NCI-H774 (cell line): ENCODE results near the gene GARIN5B.
"Not testable (repeated sequence)": the region's sequence is repeated elsewhere in the genome, so short reads cannot be mapped to it uniquely, and the experiment has no call there.

ENCODE experiments used
- DNase-seq: peaks from one replicate; lab custom pipeline; 2025; lab: John Stamatoyannopoulos, UW

GARIN5B gene

GRCh38 chr19:55362990-55363716 lies at the start of gene GARIN5B:
Gene GARIN5B, minus strand, starts transcription at chr19:55363260. Its CDS starts 194 bp downstream, at chr19:55363066.
- DNase-seq: no peak

GRCh38 chr19:55410168-55410567 lies 47.1 kb upstream of the GARIN5B start:
- DNase-seq: no peak

DNA sequence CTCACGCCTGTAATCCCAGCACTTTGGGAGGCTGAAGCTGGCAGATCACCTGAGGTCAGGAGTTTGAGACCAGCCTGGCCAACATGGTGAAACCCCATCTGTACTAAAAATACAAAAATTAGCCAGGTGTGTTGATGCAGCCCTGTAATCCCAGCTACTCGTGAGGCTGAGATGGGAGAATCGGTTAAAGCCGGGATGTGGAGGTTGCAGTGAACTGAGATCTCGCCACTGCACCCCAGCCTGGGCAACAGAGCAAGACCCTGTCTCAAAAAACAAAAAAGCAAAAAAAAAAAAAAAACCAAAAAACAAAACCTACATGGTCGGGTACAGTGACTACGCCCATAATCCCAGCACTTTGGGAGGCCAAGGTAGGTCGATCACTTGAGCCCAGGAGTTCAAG lies 46.1 kb upstream of the GARIN5B start:
- not testable (repeated sequence) for DNase-seq

DNA sequence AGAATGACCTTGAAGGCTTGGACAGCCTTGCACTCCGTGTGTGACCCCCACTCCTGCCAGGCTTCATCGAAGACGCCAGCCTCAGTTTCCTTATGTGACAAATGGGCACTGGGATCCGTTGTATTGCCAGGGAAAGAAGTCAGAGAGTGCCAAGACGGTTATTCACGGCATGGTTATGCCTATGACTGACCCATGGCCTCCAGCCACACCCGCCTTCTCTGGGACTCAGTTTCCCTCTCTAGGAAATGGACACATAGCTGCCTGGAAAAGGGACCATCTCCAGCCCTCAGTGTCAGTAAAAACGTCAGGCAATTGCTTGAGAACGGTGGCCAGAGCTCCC lies 45.4 kb upstream of the GARIN5B start:
- DNase-seq: no peak

- peak; percentile 99 for DNase-seq
Observed at GRCh38 chr19:55407800-55408532, 44.9 kb upstream of the GARIN5B start.

DNA sequence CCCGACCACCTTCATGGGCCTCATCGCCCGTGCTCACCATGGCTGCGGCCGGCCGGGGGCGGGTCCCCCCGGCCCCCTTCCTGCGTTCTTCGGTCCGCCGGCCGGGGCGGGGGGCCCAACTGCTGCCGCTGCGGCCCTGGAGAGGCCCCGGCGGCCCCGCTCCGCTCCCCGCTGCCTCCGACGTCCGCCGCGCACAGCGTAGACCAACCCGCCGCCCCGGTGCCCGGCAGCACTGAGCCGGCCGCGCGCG lies 44.4 kb upstream of the GARIN5B start, which contains the start of gene UBE2S:
Gene UBE2S (minus strand): TSS at position 239 of the 250 bp plus-strand sequence. CDS start 199 bp downstream, at position 40.
- not testable (repeated sequence) for DNase-seq

DNA sequence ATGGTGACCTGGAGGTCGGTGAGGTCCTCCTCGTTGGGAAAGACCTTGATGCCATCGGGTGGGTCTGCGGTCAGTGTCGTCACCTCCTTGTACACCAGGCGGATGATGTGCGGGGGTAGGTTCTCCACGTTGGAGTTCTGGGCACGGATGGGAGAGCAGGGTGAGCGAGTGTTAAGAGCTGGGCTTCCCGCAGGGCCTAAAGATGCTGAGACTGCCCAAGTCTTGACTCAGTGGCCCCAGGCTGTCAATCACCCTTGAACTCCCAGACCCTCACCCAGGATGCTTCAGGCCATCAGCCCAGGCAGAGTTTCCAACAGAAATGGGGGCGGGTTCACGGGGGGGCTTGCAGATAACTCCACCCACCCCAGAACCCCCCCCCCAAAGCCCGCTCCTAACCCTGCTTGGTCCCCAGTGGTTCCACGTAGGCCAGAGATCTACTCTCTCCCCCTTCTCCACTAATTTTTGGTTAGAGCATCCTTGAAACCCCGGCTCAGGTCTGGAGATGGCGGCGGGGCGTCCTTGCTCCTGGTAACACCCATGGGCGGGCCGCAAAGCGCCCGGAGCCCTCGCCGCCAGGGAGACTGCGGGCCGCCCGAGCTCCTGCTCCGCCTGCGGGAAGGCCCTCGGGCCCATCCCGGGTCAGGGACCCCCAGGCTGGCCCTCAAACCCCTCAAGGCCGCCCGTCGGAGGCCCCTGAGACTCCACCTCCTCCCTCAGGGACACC lies 43.9 kb upstream of the GARIN5B start:
- DNase-seq: peak; percentile 2

DNA sequence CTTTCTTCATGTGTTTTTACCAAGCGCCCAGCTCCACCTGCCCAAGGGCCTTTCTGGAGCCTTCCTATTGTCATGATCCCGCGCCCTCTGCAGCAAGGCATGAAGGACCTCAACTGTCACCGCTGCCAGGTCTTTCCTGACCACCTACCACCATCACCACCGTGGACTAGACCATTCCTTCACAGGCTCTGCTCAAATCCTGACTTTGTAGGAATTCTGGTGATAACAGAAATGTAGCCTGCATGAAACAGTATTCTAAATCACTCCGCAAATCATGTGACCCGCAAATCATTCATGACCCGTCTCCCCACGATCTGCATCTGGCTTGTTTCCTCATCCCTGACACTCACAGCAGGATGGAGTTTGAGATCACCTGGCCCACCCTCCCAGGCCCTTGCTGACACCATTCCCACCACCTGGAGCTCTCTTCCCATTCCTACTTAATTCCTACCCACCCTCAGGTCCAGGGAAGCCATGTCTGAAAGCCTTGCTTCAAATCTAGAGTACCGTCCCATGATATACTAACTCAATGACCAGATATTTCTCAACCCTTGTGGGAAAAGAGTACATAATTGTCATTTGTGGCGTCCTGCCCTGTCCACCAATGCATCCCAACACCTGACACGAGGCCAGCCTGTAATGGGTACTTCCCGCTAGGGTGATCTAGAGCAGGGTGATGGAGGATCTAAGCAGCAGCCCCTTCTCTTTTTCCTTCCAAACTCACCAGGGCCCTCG lies 43.2 kb upstream of the GARIN5B start:
- no peak for DNase-seq

GRCh38 chr19:55405638-55406037 lies 42.6 kb upstream of the GARIN5B start:
- DNase-seq: no peak

DNA sequence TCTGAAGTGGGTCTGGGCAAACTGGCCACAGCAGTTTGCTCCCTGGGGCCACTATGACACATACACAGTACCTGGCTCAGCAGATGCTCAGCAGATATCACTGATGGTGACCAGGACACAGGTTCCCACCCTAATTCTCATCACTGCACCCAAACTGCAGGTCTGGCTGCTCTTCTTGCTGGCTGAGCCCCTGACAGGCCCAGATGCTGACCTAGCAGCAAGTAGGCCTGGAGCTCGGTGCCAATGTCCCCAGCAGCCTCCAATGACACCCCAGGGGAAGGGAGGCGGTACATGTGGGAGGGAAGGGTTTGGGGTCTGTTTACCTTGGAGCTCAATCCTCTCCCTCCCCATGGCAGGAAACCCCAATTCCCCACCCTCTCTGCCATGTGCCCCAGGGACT lies 39.4 kb upstream of the GARIN5B start:
- no peak for DNase-seq

DNA sequence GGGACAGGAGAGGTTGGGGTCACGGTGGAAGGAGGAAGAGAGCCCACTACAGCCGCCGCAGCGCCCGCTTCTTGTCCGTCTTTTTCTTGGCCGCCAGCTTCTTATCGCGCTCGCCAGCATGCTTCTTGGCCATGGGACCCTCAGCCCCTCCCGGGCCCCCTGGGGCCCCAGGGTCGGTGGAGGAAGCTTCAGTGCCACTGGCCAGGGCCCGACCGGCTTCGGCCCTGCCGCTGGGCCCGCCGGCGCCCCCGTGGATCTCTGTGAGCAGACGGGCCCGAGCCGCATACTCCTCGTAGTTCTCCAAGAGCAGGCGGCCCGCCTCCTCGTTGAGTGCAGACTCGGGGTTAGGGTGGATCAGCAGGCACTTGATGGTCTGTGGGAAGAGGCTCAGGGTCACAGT lies 38.3 kb upstream of the GARIN5B start:
- not testable (repeated sequence) for DNase-seq

DNA sequence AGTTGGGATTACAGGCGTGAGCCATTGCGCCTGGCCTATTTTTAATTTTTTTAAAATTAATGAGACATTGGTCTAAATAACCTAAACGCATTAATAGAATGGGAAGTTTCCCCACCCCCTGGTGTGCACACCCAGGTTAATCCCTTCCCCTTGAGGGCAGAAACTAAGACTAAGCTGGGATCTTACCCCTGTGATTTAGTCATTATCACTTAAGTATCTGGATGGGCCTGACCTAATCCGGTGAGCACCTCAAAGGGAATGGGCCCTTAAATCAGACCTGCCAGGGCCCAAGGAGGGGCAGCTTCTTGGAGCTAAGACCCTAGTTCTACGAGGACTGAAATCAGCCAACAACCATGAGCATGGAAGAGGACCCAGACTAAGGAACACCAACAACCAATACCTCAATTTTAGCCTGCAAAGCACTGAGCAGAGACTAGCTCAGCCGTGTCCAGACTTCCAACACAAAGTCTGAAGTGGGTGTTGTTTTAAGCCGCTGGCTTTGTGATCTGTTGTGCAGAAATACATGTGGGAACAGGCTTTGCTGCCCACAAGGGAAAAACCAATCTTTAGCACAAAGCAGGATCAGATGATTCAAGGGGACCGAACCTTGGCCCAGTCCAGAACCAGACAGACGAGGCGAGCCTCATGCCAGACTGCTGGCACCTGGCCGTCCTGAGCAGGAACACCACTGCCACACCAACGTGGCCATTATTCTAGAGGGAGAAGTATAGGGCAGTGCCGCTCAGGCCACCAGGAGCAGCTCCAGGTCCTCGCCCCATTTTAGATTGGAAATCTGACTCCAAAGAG lies 37.4 kb upstream of the GARIN5B start:
- DNase-seq: no peak

GRCh38 chr19:55398200-55398925 lies 35.3 kb upstream of the GARIN5B start:
- DNase-seq: no peak

DNA sequence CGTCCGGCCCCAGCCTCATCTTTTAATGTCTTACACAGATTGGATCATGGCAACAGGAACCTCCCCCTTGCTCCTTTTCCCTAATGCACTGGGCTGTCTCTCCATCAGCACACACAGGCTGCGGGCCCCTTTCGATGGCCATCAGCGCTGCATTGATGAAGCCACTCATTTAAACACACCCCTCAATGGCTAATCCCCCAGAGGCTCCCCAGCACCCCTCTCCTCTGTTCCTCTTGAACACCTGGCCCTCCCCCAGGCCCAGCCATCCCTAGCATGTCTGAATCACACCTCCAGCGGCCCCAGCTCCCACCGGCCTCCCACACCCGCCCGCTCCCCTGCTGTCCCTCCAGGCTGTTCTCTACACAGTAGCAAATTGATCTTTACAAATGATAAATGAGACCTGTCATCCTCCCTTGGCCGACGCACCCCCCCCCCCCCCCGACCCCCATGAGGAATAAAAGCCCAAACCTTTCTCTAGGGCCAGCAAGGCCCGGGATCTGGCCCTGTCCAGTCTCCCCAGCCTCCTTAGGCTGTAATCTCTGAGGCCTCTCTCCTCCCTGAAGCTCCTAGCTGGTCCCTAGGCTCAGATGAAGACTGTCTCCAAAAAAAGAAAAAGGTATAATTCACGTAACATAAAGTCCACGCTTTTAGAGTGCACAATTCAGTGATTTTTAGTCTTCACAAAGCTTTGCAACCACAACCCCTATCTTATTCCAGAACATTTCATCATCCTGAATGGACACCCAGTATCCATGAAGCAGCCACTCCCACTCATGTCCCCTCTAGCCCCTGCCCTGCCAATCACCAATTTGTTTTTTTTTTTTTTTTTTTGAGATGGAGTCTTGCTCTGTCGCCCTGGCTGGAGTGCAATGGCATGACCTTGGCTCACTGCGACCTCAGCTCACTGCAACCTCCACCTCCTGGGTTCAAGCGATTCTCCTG lies 30.0 kb upstream of the GARIN5B start:
- DNase-seq: no peak

GRCh38 chr19:55391702-55392615 lies 28.9 kb upstream of the GARIN5B start:
- DNase-seq: no peak

GRCh38 chr19:55391191-55391670 lies 28.2 kb upstream of the GARIN5B start:
- no peak for DNase-seq

- DNase-seq: no peak
Observed at GRCh38 chr19:55390461-55390880, 27.4 kb upstream of the GARIN5B start.
